IPS-11a (cell line): ENCODE data around the gene B4GALNT3.

Source experiments
- H3K4me3 ChIP-seq: one replicate; pipeline ENCODE4 v1.5.1; 2013; ENCODE audit warnings: low read depth, low read length, control low read depth

The B4GALNT3 gene

DNA sequence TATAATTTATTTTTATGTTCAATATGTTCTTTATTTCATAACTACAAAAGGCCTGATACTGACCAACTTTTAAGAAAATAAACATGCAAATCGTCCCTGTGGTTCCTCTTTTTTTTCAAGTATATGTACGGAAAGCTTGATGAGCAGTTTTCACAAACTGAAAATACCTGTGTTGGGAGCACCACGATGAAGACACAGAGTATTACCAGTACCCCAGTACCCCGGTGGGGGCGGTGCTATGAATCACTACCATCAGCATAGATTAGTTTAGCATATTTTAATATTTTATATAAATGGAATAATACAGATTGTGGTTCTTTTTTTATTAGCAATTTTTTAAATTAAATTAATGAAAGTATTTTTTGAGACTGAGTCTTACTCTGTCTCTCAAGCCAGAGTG lies 7.0 kb downstream of the B4GALNT3 start:
- H3K4me3 ChIP-seq = no peak overlapping the region

DNA sequence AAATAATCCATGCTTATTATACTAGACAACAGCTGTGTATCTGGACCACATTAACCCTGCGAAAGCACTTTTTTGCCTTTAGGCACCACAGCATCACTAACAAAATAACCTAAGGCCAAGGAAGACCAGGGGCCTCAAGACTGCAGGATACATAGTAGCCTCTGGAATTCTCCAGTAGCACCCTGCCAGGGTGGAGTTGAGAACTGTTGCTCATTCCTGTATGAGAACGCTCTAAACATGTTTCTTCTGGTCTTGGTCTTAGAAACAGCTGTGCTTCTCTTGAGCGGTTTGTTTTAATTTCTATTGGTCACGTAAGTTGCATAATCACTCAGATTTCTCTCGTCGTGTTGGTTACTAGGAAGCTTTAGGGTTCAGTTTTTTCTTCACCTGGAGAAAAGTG lies 7.9 kb downstream of the B4GALNT3 start:
- no peak overlapping the region for H3K4me3 ChIP-seq

DNA sequence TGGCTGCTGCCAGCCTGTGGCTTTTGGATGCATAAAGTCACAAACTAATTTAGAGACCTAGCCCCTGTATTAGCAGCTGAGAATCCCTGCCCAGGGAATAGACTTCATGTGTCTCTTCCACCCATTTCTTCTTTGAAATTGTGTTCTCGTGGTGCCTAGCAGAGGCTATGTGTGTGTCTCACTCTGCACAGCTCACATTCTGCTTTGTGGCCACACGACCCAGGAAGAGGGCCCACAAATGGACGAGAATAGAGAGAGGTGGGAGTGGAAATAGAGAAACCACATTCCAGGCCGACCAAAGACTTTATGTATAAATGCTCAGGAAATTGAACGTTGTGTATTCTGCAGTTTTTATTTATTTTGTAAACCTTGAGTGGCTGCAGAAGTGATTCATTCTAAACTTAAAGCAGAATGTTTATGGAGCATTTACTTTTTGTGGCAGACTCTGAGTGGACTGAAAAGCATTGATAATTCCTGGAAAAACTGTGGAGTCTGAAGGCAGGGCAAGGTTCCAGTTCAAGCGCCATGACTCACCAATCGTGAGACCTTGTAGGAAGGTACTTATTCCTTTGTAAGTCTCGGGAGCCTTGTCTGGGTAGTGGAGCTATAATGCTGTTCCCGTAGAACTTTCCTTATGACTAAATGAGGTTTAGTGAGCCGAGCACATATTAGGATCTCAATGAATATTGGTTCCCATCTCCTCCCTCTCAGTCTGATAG lies 9.1 kb downstream of the B4GALNT3 start:
- no peak overlapping the region for H3K4me3 ChIP-seq

DNA sequence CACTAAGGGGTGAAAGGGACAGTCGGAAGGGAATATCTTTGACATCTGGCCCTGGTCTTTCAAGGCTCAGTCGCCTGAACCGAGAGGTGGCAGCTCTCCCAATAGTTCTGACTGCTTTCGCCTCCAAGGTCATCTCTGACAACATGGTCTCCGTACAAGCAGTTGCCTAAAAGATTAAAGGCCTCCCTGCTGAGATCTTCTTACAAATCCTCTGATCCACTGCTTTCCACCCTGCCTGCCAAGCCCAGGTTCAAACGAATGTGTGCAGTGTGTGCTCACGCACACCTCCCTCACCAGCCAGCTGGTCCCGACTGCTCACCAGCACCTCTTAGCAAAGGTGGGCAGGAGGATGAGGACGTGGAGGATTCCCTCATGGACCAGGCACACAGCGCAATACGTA lies 10.4 kb downstream of the B4GALNT3 start:
- no peak overlapping the region for H3K4me3 ChIP-seq

DNA sequence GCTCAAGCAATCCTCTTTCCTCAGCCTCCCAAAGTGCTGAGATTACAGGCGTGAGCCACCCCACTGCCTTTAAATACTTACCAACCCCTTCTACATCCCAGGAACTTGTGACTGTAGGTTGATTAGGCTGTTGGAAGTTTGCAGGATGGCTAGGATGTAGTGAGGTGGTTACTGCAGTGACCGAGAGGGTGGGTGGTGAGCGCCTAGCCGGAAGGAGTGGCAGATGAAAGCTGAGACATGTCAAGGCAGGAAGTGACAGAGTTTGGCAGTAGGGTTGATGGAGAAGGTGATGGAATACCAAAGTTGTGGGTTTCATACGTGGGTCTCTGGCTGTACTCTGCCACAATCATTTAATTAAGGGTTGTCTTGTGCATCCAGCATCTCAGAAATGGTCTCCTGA lies 13.5 kb downstream of the B4GALNT3 start:
- no peak overlapping the region for H3K4me3 ChIP-seq

DNA sequence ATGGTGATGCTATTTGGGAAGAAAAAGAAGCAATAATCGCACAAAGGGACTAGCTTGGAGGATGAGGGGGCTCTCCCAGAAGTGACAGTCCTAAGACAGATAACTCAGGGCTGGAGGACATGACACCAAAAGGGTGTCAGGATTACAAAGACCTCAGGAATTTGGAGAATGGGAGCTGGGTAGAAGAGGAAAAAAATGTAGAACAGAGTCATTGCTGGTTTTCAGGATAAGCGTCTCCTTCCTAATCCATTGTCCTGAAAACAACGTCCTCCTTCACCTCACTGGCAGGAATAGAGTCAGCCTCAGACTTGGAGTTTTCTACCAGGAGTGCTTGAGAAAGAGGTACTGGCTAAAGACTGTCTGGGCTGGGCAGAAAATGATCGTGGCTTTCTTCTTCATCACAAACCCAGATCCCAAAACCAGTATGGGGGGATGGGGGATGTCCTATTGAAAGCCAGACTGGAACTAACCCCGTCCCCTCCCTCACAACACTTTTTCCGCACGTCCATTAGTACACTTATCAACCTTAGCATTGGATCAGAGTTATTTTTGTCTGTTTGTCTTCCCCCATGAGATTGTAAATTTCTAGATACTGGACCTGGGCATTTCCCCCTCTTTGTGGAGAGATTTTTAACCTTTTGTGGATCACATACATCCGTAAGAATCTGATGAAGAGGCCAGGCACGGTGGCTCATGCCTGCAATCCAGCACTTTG lies 14.3 kb downstream of the B4GALNT3 start:
- H3K4me3 ChIP-seq = no peak overlapping the region

DNA sequence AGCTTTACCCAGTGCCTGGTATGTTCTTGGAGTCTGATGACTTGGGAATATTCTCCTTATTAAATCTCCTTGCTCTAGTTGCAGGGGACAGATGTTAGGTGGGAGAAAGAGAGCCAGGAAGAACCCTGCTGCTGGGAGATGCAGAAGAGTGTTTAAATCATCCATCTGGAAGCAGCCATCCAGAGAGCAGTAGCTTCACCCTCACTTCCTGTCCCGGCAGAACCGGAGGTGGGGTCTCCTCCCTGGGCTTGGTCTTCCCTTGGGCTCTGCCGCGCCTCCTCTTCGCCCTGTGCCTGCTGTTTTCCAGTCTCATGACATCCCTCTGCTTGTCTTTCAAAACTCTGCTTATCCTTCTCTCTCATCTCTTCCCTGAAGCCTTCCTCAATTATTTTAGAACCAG lies 15.5 kb downstream of the B4GALNT3 start:
- H3K4me3 ChIP-seq = no peak overlapping the region

DNA sequence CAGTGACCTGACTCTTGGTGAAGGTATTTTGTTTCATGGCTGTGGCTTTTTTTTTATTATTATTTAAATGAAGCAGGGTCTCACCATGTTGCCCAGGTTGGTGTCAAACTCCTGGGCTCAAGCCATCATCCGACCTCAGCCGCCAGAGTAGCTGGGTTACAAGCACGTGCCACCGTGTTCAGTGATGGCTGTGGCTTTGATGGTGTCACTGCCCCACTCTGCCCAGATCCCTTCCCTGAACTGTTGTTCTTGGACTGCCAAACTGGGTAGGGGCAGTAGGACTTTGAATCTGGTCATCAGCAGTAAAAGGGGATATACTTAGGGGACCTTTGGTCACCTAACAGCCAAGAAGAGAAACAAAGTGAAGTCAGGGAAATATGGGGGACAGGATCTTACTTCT lies 19.4 kb downstream of the B4GALNT3 start:
- H3K4me3 ChIP-seq = no peak overlapping the region

DNA sequence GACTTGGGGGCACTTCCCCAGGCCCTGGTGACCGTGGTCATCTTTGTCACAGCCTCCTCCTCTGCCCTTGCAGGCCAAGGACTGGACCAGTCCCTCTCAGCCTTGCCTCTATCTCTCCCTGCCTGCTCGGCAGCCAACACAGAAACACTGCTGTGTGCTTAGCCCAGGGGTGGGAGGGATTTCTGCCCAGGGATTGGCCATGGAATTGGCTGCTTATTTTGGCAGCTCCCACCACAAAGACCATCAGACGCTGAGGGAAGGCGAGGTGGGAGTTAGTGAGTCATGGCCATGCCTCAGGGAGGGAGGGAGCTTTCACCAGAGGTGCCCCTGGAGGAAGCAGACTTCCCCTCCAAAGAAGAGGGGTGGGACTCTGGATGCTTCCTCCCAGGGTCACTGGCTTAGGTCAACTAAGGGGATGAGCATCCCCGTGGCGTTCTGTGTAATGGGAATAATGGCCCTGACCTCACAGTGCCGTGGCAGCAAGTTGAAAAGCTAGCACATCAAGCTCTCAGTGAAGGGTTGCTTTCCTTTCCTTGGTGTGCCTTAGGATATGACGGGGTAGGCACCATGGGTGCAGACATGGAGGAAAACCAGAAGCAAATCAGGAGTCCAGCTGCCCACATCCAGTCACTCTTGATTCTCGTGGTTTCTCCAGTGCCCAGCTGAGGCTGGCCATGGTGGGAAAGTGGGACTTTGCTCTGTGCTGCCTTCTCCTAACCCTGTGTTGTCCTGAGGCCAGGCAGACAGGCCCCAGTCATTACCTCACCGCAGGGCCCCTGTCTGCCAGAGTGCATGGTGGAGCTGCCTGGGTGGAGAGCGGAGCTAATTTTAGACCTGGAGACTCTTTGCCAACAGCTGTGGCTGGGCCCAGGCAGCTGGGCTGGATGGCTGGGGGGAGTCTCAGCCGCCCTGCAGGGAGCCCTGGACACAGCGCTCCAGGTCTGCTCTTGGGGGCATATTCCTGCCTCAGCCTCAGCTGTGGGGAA lies 21.4 kb downstream of the B4GALNT3 start:
- no peak overlapping the region for H3K4me3 ChIP-seq

DNA sequence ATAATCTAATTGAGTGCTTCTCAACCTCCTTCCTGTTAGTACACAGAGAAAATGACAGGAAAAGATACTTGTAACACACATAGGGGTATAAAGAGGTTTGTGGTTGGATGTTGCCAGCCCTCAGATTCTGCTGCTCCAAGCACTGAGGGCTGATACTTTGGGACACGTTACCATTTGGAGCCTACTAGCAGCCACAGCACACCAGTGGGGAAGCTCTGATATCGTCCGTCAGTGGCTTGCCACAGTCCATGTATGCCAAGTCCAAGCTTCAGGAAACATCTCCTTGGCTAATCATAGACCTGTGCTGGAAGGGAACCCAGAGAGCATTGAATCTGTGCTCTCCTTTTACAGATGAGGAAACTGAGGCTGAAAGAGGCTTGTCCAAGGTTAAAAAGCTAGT lies 22.3 kb downstream of the B4GALNT3 start:
- no peak overlapping the region for H3K4me3 ChIP-seq

DNA sequence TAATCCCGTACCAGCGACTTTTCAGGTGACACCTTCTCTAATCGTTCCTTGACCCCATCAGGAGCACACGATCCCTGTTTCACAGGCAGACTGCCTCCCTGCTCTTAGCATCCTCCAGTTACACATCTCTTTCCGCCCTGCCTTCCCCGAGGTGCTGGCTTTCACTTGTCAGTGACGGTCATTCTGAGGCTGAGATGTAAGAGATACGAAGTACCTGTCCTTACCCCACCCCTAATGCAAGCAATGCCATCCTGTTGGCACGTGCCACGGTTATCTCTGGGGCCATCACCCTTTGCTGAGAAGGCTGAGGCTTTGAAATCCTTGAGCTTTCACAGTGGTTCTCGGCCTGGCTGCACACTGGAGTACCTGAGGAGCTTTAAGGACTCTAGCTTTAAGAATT lies 24.4 kb downstream of the B4GALNT3 start:
- H3K4me3 ChIP-seq = no peak overlapping the region

DNA sequence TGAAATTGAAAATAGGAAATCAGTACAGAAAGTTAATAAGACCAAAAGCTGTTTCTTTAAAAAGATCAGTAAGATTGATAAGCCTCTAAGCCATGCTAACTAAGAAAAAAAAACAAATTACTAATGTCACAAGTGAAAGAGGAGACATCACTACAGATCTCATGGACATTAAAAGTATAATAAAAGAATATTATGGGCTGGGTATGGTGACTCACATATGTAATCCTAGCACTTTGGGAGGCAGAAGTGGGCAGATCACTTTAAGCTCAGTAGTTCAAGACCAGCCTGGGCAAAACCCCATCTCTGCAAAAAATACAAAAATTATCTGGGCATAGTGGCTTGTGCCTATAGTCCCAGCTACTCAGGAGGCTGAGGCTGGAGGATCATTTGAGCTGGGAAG lies 30.5 kb downstream of the B4GALNT3 start:
- no peak overlapping the region for H3K4me3 ChIP-seq

DNA sequence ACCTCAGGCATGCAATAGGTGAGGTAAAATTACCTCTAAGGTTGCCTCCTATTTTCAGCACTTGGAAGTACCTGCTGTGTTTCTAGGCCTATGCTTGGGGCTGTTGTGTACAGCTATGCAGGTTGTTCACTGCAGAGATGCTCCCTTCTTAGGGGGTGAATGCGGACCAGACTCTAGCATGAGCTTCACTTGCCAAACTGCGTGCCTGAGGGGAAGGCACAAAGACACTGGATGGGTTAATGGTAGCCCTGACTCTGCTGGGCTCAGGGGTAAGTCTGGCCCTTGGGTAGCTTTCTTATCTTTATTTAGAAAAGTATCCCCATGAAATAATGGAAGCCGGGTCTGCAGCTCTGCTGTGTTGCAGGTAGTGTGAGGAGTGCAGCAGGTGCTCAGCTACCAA lies 35.7 kb downstream of the B4GALNT3 start:
- H3K4me3 ChIP-seq = no peak overlapping the region

DNA sequence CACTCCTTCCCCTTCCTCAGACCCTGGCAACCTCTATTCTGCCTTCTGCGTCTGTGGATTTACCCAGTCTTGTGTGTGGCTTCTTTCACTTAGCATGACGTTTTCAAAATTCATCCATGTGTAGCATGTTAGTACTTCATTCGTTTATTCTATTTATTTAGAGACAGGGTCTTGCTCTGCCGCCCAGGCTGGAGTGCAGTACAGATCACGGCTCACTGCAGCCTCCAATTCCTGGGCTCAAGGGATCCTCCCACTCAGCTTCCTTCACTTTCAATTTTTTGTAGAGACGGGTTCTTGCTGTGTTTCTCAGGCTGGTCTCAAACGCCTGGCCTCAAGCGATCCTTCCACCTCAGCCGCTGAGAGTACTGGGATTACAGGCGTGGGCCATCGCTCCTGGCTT lies 37.0 kb downstream of the B4GALNT3 start:
- no peak overlapping the region for H3K4me3 ChIP-seq

DNA sequence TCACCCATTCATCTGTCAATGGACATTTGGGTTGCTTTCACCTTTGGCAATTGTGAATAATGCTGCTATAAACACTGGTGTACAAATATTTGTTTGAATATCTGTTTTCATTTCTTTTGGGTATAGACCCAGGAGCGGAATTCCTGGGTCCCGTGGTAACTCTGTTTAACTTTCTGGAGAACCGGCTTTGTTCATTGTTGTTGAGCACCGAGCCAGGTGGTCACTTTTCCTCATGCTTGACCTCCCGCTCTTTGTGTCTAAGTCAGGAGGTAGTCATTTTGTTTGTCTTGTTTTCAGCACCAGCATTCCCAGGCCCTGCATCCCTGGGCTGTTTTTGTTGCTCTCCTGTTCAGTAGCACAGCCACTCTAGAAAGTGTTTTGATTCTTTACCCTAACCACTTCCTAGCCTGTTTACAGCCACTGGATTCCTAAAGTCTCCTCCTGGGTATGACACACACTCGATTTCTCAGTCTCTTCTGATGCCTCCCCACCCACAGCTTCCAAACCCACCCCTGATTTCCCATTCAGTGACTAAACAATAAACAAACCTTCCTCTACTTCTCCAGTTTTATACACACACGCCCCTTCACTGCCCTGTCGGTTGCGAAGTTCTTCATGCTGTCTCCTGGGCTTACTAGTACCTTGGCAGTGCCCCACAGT lies 37.9 kb downstream of the B4GALNT3 start:
- H3K4me3 ChIP-seq = no peak overlapping the region

DNA sequence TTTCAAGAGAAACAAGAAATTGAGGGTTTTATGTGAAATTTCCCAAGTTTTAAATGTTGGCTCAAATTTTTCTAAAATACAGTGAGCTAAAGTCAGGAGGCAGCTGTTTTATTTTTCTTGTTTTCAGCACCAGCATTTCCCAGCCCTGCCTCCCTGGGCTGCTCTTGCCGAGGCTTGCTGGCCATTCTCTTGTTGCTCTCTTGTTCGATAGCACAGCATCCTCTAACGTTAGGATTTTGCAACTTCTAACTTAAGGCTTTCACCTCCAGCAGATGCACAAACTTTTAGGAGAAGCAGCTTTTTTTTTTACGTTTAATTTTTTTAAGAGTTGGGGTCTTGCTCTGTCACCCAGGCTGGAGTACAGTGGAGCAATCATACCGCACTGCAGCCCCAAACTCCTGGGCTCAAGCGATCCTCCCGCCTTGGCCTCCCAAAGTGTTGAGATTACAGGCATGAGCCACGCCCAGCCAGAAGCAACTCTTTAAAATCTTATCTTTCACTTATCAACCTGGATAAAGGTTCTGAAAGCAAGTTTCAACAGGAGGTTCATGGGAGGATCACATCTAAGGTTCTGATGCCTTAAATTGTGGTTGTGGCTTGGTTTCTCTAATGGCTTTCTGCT lies 40.2 kb downstream of the B4GALNT3 start:
- H3K4me3 ChIP-seq = no peak overlapping the region

DNA sequence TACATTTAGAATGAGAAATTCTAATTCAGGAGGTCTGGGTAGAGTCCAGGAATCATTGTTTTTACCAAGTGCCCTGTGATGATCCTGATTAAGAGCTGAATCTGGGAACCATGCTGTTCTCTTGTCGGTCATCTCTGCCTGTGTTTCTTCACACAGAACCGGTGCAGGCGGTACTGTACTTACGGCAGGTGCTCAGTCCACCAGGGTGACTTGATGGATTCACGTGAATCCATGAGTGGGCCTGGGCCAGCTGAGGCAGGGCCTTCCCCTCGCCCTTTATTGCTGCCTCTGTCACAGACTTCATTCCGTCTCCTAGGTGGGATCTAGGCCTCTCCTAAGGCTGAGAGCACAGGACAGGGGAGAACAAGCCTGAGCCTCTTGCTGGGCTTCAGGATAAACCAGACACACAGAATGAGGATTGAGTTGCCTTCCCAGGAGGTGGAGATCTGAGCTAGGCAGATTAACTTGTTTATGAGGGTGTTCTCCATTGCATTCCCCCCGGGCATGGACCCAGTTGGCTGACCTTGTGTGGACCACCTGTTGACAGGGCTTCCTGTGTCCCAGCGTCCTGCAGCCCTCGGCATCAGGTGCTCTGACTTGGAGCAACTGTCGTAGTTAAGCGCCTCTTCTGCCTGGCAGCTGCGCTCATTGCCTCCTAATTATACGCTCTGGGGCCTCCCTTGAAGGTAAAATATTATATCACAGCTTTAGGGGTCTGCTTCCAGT lies 42.1 kb downstream of the B4GALNT3 start:
- H3K4me3 ChIP-seq = no peak overlapping the region

DNA sequence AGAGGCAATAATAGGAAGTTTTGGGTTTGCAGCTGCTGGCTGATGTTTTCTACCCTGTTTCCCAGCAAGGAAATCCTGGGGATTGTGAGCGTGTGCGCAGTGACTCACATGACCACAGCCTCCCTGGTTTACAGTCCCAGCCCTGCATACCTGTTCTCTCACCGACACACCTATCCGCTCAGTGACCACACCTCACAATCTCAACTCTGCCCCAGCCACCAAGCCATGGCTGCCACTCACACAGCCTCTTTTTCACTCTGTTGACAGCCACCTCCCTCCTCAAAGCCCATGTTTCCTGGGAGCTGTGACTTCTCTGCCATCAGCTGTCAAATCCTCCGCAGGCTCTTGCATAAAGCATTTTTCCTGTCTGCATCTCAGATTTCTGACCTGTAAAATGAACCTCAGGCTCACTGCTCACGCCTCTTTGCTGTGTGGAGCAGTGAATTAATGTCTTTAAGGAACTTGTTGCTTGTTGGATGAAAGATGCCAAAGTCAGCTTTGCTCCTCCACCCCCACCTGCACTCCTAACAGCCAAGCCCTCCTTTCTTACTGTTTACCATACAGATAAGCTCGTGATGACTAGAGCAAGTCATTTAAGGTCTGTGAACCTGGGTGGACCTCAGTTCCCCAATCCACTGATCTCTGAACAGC lies 43.5 kb downstream of the B4GALNT3 start:
- H3K4me3 ChIP-seq = no peak overlapping the region

DNA sequence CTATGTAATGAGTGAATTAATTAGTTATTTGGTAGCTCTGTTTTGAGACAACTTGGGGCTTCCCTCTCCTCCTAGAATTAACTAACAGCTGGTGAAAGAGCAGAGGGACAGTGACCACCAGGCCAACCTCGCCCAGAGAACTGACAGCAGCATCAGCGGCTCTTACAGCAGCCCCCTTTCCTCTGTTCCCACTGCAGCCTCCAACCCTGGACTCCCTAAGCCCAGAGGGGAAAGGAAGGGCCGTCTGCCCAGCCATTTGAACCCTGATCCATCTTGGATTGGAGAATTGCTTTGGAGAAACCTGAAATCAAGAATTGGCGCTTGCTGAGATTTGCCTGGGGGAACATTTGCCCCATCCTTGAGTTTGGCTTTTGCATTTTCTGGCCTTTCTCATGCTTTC lies 45.5 kb downstream of the B4GALNT3 start:
- no peak overlapping the region for H3K4me3 ChIP-seq
